Measurements from ENCODE around the gene LAP3.

Gene LAP3

GRCh38 chr4:17635056-17635455, 58.1 kb downstream of the LAP3 start:
- TF ChIP-seq POLR2AphosphoS5 (IDR thresholded peaks at IDR 0.05; ENCODE audit: low read depth, low read length) (no peak), SPI1 (IDR thresholded peaks at IDR 0.05; ENCODE audit: low read depth, low read length) (no peak), POU2F2 (IDR thresholded peaks at IDR 0.05; ENCODE audit: low read depth, low read length) (no peak), POLR2A (IDR thresholded peaks at IDR 0.05; ENCODE audit: low read depth, low read length) (no peak), TAF1 (IDR thresholded peaks at IDR 0.05; ENCODE audit: low read depth, low read length) (no peak), PAX5 (IDR thresholded peaks at IDR 0.05; ENCODE audit: insufficient read depth, low read length, severe bottlenecking) (no peak)
- FAIRE-seq = no peak
- no peak for DNase-seq (ENCODE audit: insufficient read length, low spot score)

DNA sequence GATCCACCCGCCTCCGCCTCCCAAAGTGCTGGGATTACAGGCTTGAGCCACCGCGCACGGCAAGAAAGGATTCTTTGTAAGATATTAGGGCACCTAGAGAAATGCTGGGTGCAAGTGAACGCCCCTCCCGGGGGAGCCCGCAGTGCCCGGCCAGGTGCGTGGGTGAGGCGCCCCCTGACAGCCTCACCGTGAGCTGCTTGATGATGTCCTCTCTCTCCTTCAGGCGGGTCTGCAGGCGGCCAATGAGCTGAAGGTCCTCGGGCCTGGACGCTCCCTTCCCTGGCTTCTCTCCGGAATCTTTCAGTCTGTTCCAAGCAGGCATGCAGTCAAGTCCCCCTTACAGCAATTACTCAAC, 59.3 kb downstream of the LAP3 start:
- FAIRE-seq (no peak), DNase-seq (ENCODE audit: insufficient read length, low spot score) (no peak)
- TF ChIP-seq POLR2A (IDR thresholded peaks at IDR 0.05; ENCODE audit: low read depth, low read length) (no peak), TAF1 (IDR thresholded peaks at IDR 0.05; ENCODE audit: low read depth, low read length) (no peak), POLR2AphosphoS5 (IDR thresholded peaks at IDR 0.05; ENCODE audit: low read depth, low read length) (no peak), SPI1 (IDR thresholded peaks at IDR 0.05; ENCODE audit: low read depth, low read length) (no peak), PAX5 (IDR thresholded peaks at IDR 0.05; ENCODE audit: insufficient read depth, low read length, severe bottlenecking) (no peak), POU2F2 (IDR thresholded peaks at IDR 0.05; ENCODE audit: low read depth, low read length) (no peak)

DNA sequence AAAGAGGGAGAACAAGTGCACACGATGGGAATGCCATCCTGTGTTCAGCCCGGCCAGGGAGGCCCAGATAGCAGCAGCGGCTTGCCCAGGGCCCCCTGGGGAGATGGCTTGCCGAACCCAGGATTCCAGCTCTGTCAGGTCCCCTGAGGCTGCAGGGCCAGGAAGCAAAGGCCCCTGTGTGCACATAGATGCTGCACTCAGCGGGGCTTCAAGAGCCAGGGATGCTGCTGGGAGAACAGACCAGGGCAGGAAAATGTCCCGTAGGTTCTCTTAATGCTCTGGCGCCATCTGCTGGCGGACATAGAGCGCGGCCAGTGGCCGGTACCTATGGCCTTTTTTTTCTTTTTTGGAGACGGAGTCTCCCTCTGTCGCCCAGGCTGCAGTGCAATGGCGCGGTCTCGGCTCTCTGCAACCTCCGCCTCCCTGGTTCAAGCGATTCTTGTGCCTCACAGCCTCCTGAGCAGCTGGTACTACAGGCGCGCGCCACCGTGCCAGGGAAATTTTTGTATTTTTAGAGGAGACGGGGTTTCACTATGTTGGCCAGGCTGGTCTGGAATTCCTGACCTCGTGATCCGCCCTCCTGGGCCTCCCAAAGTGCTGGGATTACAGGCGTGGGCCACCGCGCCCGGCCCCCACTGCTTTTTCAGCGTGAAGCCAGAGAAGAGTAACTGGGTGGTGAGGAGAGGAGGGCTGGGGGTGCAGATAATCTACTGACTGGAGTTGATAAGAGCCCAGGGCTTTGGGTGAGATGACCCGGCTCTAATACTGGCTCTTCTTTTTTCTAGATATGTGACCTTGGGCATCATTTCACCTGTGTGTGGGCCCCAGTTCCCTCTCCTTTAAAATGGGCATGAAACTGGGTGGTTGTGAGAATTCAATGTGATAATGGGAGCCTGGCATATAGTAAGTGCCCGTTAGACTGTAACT, 60.0 kb downstream of the LAP3 start:
- no peak for FAIRE-seq

GRCh38 chr4:17639136-17639535, 62.1 kb downstream of the LAP3 start:
- no peak for FAIRE-seq
- DNase-seq (ENCODE audit: insufficient read length, low spot score) = no peak
- TF ChIP-seq PAX5 (IDR thresholded peaks at IDR 0.05; ENCODE audit: insufficient read depth, low read length, severe bottlenecking) = no peak
- no peak for TF ChIP-seq TAF1 (IDR thresholded peaks at IDR 0.05; ENCODE audit: low read depth, low read length)
- no peak for TF ChIP-seq POU2F2 (IDR thresholded peaks at IDR 0.05; ENCODE audit: low read depth, low read length)
- no peak for TF ChIP-seq POLR2A (IDR thresholded peaks at IDR 0.05; ENCODE audit: low read depth, low read length)
- no peak for TF ChIP-seq POLR2AphosphoS5 (IDR thresholded peaks at IDR 0.05; ENCODE audit: low read depth, low read length)
- TF ChIP-seq SPI1 (IDR thresholded peaks at IDR 0.05; ENCODE audit: low read depth, low read length) = no peak

More for the DNA sequence above, 60.0 kb downstream of the LAP3 start:
- peak; percentile 72 for DNase-seq (ENCODE audit: insufficient read length, low spot score)
- TF ChIP-seq POU2F2 (IDR thresholded peaks at IDR 0.05; ENCODE audit: low read depth, low read length) (no peak), POLR2AphosphoS5 (IDR thresholded peaks at IDR 0.05; ENCODE audit: low read depth, low read length) (peak; percentile 56; the same call in 1 of the 2 replicates), POLR2A (IDR thresholded peaks at IDR 0.05; ENCODE audit: low read depth, low read length) (no peak; the same call in 1 of the 2 replicates), TAF1 (IDR thresholded peaks at IDR 0.05; ENCODE audit: low read depth, low read length) (no peak), SPI1 (IDR thresholded peaks at IDR 0.05; ENCODE audit: low read depth, low read length) (no peak)

DNA sequence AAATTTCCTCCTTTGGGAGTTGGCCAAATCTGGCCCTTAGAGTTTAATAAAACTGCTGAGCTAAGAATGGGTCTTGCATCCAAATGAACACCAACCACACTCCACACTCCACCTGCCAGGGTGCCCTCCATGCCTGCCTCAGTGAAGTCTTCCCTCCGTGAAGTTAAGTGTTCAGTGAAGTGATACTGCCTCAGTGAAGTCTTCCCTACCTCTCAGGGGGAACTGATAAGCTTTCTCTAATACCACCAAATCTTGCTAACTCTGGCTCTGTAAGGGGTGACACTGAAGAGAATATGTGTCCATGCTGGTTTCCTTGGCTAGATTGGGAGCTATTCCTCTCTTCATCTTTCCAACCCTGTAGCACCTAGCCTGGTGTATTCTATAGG, 65.4 kb downstream of the LAP3 start:
- no peak for TF ChIP-seq POU2F2 (IDR thresholded peaks at IDR 0.05; ENCODE audit: low read depth, low read length)
- no peak for TF ChIP-seq POLR2A (IDR thresholded peaks at IDR 0.05; ENCODE audit: low read depth, low read length)
- TF ChIP-seq TAF1 (IDR thresholded peaks at IDR 0.05; ENCODE audit: low read depth, low read length) = no peak
- no peak for TF ChIP-seq POLR2AphosphoS5 (IDR thresholded peaks at IDR 0.05; ENCODE audit: low read depth, low read length)
- TF ChIP-seq SPI1 (IDR thresholded peaks at IDR 0.05; ENCODE audit: low read depth, low read length) = no peak
- no peak for TF ChIP-seq PAX5 (IDR thresholded peaks at IDR 0.05; ENCODE audit: insufficient read depth, low read length, severe bottlenecking)
- no peak for FAIRE-seq

DNA sequence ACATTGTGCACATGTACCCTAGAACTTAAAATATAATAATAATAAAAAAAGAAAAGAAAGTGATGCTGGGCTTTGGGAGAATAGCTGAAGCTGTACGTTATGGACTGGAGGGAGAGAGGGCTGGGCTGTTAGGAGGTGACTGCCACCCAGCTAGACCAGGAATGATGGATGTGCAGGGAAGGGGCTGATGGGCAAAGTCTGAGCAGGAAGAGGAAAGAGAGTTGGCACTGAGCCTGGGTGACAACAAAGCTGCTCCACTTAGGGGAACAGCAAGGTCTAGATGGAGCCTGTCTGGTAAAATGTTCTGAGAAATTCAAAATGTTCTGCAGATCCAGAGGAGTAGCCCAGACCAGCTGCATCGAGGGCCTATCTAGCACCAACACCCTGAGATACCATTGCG, 69.7 kb downstream of the LAP3 start:
- DNase-seq (ENCODE audit: insufficient read length, low spot score) (no peak), FAIRE-seq (no peak)
- TF ChIP-seq SPI1 (IDR thresholded peaks at IDR 0.05; ENCODE audit: low read depth, low read length) = no peak
- no peak for TF ChIP-seq POLR2AphosphoS5 (IDR thresholded peaks at IDR 0.05; ENCODE audit: low read depth, low read length)
- TF ChIP-seq PAX5 (IDR thresholded peaks at IDR 0.05; ENCODE audit: insufficient read depth, low read length, severe bottlenecking) = no peak
- no peak for TF ChIP-seq POLR2A (IDR thresholded peaks at IDR 0.05; ENCODE audit: low read depth, low read length)
- TF ChIP-seq TAF1 (IDR thresholded peaks at IDR 0.05; ENCODE audit: low read depth, low read length) = no peak
- TF ChIP-seq POU2F2 (IDR thresholded peaks at IDR 0.05; ENCODE audit: low read depth, low read length) = no peak

More for the DNA sequence above, 65.4 kb downstream of the LAP3 start:
- no peak for DNase-seq (ENCODE audit: insufficient read length, low spot score)

DNA sequence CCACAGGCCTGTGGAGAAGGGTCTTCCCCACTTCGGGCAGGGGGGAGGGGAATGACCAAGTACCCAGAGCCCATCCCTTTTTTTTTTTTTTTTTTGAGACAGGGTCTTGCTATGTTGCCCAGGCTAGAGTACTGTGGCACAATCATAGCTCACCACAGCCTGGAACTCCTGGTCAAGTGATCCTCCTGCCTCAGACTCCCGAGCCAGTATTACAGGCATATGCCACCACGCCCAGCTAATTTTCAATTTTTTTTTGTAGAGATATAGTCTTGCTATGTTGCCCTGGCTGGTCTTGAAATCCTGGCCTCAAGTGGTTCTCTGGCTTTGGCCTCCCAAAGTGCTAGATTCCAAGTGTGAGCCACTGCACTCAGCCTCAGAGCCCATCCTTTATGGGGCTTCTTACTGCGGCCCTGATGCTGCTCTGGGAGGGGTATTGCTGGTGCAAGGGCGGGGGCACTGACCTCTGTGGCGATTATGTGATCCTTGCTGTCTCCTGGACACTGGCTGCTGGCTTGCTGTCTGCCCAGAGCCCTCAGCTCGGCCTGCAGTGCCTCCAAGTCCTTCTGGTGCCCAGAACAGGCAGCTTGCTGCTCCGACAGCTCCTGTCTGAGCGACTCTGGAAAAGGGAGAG, 70.3 kb downstream of the LAP3 start:
- DNase-seq (ENCODE audit: insufficient read length, low spot score) (no peak), FAIRE-seq (no peak)
- no peak for TF ChIP-seq POLR2A (IDR thresholded peaks at IDR 0.05; ENCODE audit: low read depth, low read length)
- TF ChIP-seq POU2F2 (IDR thresholded peaks at IDR 0.05; ENCODE audit: low read depth, low read length) = no peak
- no peak for TF ChIP-seq POLR2AphosphoS5 (IDR thresholded peaks at IDR 0.05; ENCODE audit: low read depth, low read length)

GRCh38 chr4:17647927-17648326, 70.9 kb downstream of the LAP3 start:
- DNase-seq (ENCODE audit: insufficient read length, low spot score) (no peak), FAIRE-seq (no peak)
- TF ChIP-seq POLR2A (IDR thresholded peaks at IDR 0.05; ENCODE audit: low read depth, low read length) (no peak), TAF1 (IDR thresholded peaks at IDR 0.05; ENCODE audit: low read depth, low read length) (no peak), POLR2AphosphoS5 (IDR thresholded peaks at IDR 0.05; ENCODE audit: low read depth, low read length) (no peak), PAX5 (IDR thresholded peaks at IDR 0.05; ENCODE audit: insufficient read depth, low read length, severe bottlenecking) (no peak), POU2F2 (IDR thresholded peaks at IDR 0.05; ENCODE audit: low read depth, low read length) (no peak), SPI1 (IDR thresholded peaks at IDR 0.05; ENCODE audit: low read depth, low read length) (no peak)

- DNase-seq (ENCODE audit: insufficient read length, low spot score) = no peak
- no peak for FAIRE-seq
- TF ChIP-seq POLR2AphosphoS5 (IDR thresholded peaks at IDR 0.05; ENCODE audit: low read depth, low read length) = no peak
- TF ChIP-seq POU2F2 (IDR thresholded peaks at IDR 0.05; ENCODE audit: low read depth, low read length) = no peak
- TF ChIP-seq TAF1 (IDR thresholded peaks at IDR 0.05; ENCODE audit: low read depth, low read length) = no peak
- no peak for TF ChIP-seq PAX5 (IDR thresholded peaks at IDR 0.05; ENCODE audit: insufficient read depth, low read length, severe bottlenecking)
- no peak for TF ChIP-seq SPI1 (IDR thresholded peaks at IDR 0.05; ENCODE audit: low read depth, low read length)
- TF ChIP-seq POLR2A (IDR thresholded peaks at IDR 0.05; ENCODE audit: low read depth, low read length) = no peak
Measured at GRCh38 chr4:17650406-17650805, 73.4 kb downstream of the LAP3 start.
